GM12878 (cell line): Measurements from ENCODE around the gene PLCXD1. TPM values are rescaled to one million over a fixed set of nuclear protein-coding genes. Genes with fewer than 3 reads are reported as not detected.

Experiments used
- ATAC-seq: fragments of 200-7000 bp; cut with Tn5 transposase; 3 replicates; pipeline ENCODE4 v1.9.1; 2020; ENCODE audit warnings: mild to moderate bottlenecking, moderate library complexity
- BruUV-seq: library from RNA; stranded (reverse); fragments of 400-500 nt; replicated peaks from 2 replicates; lab custom pipeline; 2021; lab: Mats Ljungman, UMichigan
- CTCF ChIA-PET: fragments of 300-600 bp; sonication (Branson Sonifier 250); formaldehyde crosslinking; extraction: SDS; loops from one replicate; lab custom pipeline; 2021; ENCODE audit warnings: inconsistent platforms; lab: Yijun Ruan, JAX
- POLR2A ChIA-PET: fragments of 350-600 bp; formaldehyde crosslinking; extraction: SDS; loops from one replicate; lab custom pipeline; 2021; ENCODE audit warnings: inconsistent platforms; lab: Charles Lee
- RAD21 ChIA-PET: fragments of 300-600 bp; sonication (Branson Sonifier 250); formaldehyde crosslinking; loops from one replicate; lab custom pipeline; 2023; ENCODE audit warnings: antibody characterized with exemption; ENCODE audit not compliant: unreplicated experiment; lab: Charles Lee
- SMC1A ChIA-PET: fragments of 300-600 bp; sonication (Branson Sonifier 250); formaldehyde crosslinking; loops from one replicate; lab custom pipeline; 2023; ENCODE audit not compliant: unreplicated experiment, uncharacterized antibody; lab: Charles Lee
- DNase-seq: peaks from one replicate; pipeline ENCODE4 v3.0.0-alpha.2; 2011; ENCODE audit warnings: low read depth, low spot score
- FAIRE-seq: peaks from 3 replicates; lab custom pipeline; 2011; peaks lifted over from hg19 to GRCh38; lab: Jason Lieb, UNC
- H2AFZ ChIP-seq: 2 replicates; pipeline ENCODE4 v1.6.0; 2011; ENCODE audit warnings: low read depth, low read length, control low read depth; ENCODE audit not compliant: control insufficient read depth
- H3K27ac ChIP-seq: 2 replicates; pipeline ENCODE4 v1.5.1; 2011; ENCODE audit warnings: control low read depth; ENCODE audit not compliant: control insufficient read depth, insufficient read depth
- H3K27me3 ChIP-seq, 2 experiments: replicated peaks in 1 of 2; 2 replicates each; pipeline versions ENCODE4 v1.6.0 to v1.6.1; 2011; ENCODE audit warnings: low read length in 1 of 2; ENCODE audit not compliant: control insufficient read depth in 2 of 2, insufficient read depth in 2 of 2
- H3K36me3 ChIP-seq, 2 experiments: 2 replicates each; pipeline ENCODE4 v1.5.1; 2011; ENCODE audit warnings: low read length in 1 of 2; ENCODE audit not compliant: control insufficient read depth in 2 of 2, insufficient read depth in 2 of 2
- H3K4me1 ChIP-seq: 2 replicates; pipeline ENCODE4 v1.6.1; 2011; ENCODE audit warnings: mild to moderate bottlenecking, low read length, moderate library complexity, mixed read lengths; ENCODE audit not compliant: control insufficient read depth, insufficient read depth
- H3K4me2 ChIP-seq: 2 replicates; pipeline ENCODE4 v1.6.0; 2011; ENCODE audit warnings: control low read depth; ENCODE audit not compliant: control insufficient read depth, insufficient read depth
- H3K4me3 ChIP-seq: fragments of 200-600 bp; sonication (generic); 2 replicates; pipeline ENCODE4 v1.5.1; 2016
- H3K79me2 ChIP-seq: 2 replicates; pipeline ENCODE4 v1.6.0; 2011; ENCODE audit warnings: low read length; ENCODE audit not compliant: control insufficient read depth, insufficient read depth
- H3K9ac ChIP-seq: 2 replicates; pipeline ENCODE4 v1.8.0; 2011; ENCODE audit warnings: low read length, control low read depth, mixed read lengths; ENCODE audit not compliant: control insufficient read depth, insufficient read depth
- H3K9me3 ChIP-seq: replicated peaks from 3 replicates; pipeline ENCODE4 v1.5.1; 2011; ENCODE audit warnings: mild to moderate bottlenecking, low read length; ENCODE audit not compliant: control insufficient read depth, insufficient read depth
- H4K20me1 ChIP-seq: 2 replicates; pipeline ENCODE4 v1.6.0; 2011; ENCODE audit not compliant: control insufficient read depth, insufficient read depth
- BACH1 ChIP-seq: fragments of 450-650 bp; IDR thresholded peaks from 2 replicates; pipeline ENCODE4 v1.6.1; 2017; ENCODE audit warnings: mild to moderate bottlenecking, borderline replicate concordance
- BHLHE40 ChIP-seq, 2 experiments: fragments of 450-650 bp in 1 of 2; IDR thresholded peaks; 2 replicates each; pipeline ENCODE4 v1.6.1; 2011 to 2017; ENCODE audit warnings: low read depth in 2 of 2, borderline replicate concordance in 1 of 2, improper control_type of control experiment in 1 of 2, low read length in 1 of 2, mild to moderate bottlenecking in 1 of 2
- CREB1 ChIP-seq: IDR thresholded peaks from 2 replicates; pipeline ENCODE4 v1.6.1; 2012; ENCODE audit warnings: low read depth, mild to moderate bottlenecking, inconsistent platforms
- DPF2 ChIP-seq: fragments of 450-650 bp; IDR thresholded peaks from 2 replicates; pipeline ENCODE4 v1.6.1; 2017; ENCODE audit warnings: mild to moderate bottlenecking
- FOS ChIP-seq: IDR thresholded peaks from 3 replicates; pipeline ENCODE4 v1.6.1; 2011; ENCODE audit warnings: borderline replicate concordance; ENCODE audit not compliant: insufficient read length; ENCODE audit errors: extremely low read depth
- FOXM1 ChIP-seq: IDR thresholded peaks from 2 replicates; pipeline ENCODE4 v1.6.1; 2012; ENCODE audit warnings: low read depth, mild to moderate bottlenecking, inconsistent platforms, low read length, moderate library complexity
- HDGF ChIP-seq: fragments of 450-650 bp; IDR thresholded peaks from 2 replicates; pipeline ENCODE4 v1.6.1; 2016; ENCODE audit warnings: antibody characterized with exemption
- IRF4 ChIP-seq: IDR thresholded peaks from 2 replicates; pipeline ENCODE4 v1.6.1; 2011; ENCODE audit warnings: low read depth, low read length
- WRNIP1 ChIP-seq: IDR thresholded peaks from 2 replicates; pipeline ENCODE4 v1.6.1; 2011; ENCODE audit warnings: low read depth, low read length, improper control_type of control experiment, borderline replicate concordance
- ZNF622 ChIP-seq: fragments of 450-650 bp; IDR thresholded peaks from 2 replicates; pipeline ENCODE4 v1.6.1; 2017; ENCODE audit warnings: mild to moderate bottlenecking, inconsistent platforms
- ZZZ3 ChIP-seq: IDR thresholded peaks from 2 replicates; pipeline ENCODE4 v1.6.1; 2011; ENCODE audit warnings: low read depth; ENCODE audit not compliant: control insufficient read depth, insufficient read length
- WGBS: methylation state at CpG from one replicate; pipeline ENCODE4 v1.1.6; 2016; ENCODE audit warnings: low lambda C conversion rate; ENCODE audit not compliant: insufficient replicate concordance, insufficient coverage; ENCODE audit errors: missing lambda C conversion rate; 5-methylcytosine and 5-hydroxymethylcytosine counted together
- in situ Hi-C: fragments of 300-500 bp; cut with MboI; formaldehyde crosslinking; loops from 9 replicates; pipeline ENCODE4 v1.14.3; 2018; ENCODE audit warnings: mixed read lengths
- intact Hi-C: fragments of 100-400 bp; cut with micrococcal nuclease; formaldehyde crosslinking; loops from one replicate; pipeline ENCODE4 v1.14.2; 2022; ENCODE audit not compliant: unreplicated experiment
- polyA plus RNA-seq, 11 experiments: library from polyadenylated mRNA; depleted of rRNA in 4 of 11; unstranded in 6 of 11; stranded (reverse) in 5 of 11; fragments of >200 nt; fragmentation: Nextera tagmentation in 4 of 11; fragmentation: Illumina TruSeq in 1 of 11; extraction: Ambion mirVana in 4 of 11; extraction: Trizol in 1 of 11; gene quantifications; 1 replicate in 1 of 11; 2 replicates in 10 of 11; pipeline versions ENCODE4 v1.2.1 to v1.2.3, GENCODE V29; 2011 to 2016; ENCODE audit warnings: inconsistent platforms in 2 of 11, missing spikeins in 2 of 11, low read depth in 1 of 11
- total RNA-seq, 4 experiments: library from RNA; depleted of rRNA in 3 of 4; stranded (reverse); fragments of >200 nt in 3 of 4; fragmentation: Illumina TruSeq in 1 of 4; extraction: Trizol in 1 of 4; gene quantifications; 2 replicates each; pipeline versions ENCODE4 v1.2.1 to v1.2.3, GENCODE V29; 2013 to 2021
- TF ChIP-seq, protein P1 (sequence below): IDR thresholded peaks from 2 replicates; pipeline ENCODE4 v1.6.1; 2011; ENCODE audit warnings: low read depth, mild to moderate bottlenecking, low read length, moderate library complexity, borderline replicate concordance; ENCODE audit errors: extremely low read depth
- TF ChIP-seq, protein P2 (sequence below): fragments of 450-650 bp; IDR thresholded peaks from 2 replicates; pipeline ENCODE4 v1.6.1; 2016; ENCODE audit warnings: mild to moderate bottlenecking, moderate library complexity, borderline replicate concordance
- TF ChIP-seq, protein P3 (sequence below): fragments of 450-650 bp; IDR thresholded peaks from 2 replicates; pipeline ENCODE4 v1.6.1; 2017; ENCODE audit warnings: low read depth, mild to moderate bottlenecking, moderate library complexity

PLCXD1 gene
- total and polyA plus RNA-seq, 10 of the 15 experiments (the other 5 are each of a cell fraction or from before 2014, with no cell fraction given), result 2.4 to 49.7 (median 18.0) TPM

DNA sequence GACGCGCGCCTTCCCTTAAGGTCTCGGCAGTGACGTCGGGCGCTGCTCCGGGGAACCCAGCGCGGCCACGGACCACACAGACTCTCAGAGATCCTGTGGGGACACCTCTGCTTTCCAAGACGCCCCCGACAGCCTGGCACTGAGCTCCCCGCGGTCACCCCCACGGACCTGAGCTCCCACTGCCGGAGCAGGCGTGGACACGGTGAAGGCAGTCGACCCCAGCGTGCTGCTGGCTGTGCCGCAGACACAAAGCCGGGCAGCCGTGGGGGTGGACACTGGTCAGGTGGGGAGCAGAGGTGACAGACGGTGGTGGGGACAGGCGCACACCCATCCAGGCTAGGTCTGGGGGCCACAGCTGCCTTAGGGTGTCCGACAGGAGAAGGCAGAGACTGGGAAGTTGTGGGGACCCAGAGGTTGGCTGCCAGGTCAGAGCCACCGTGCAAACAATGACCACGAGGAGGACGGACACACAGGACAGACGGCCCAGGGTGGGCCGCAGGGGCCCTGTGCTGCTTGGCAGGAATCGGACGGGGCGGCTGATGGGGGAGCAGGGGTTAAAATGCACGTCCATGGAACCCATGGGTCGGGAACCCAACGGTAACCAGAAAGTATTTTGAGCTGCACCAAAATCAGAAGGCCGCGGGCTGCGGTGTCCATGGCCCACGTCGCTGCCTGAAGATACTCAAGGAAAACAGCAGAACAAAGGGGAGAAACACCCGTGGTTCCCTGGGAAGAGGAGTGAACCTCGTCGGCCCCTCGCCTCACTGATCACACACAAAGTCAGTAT is 54.0 kb downstream of the PLCXD1 start:
- ChIA-PET RAD21 (no interaction called here), SMC1A (no interaction called here), POLR2A (no interaction called here), CTCF (no interaction called here)
- Histone ChIP-seq H3K4me1 (no peaks in the 10 kb centered on the region), H2AFZ (no peak overlapping the region), H3K4me2 (no peak overlapping the region), H3K4me3 (no peak overlapping the region), H3K9ac (no peak overlapping the region), H3K27me3 (no peaks in the 10 kb centered on the region), H3K27ac (no peak overlapping the region), H3K79me2 (no peaks in the 10 kb centered on the region), H4K20me1 (no peaks in the 10 kb centered on the region), H3K36me3 (no peaks in the 10 kb centered on the region)
- ATAC-seq, result no peak
- intact Hi-C loops, result no loop called here
- in situ Hi-C loops, result no loop called here
- BruUV-seq, result no TSS peak
- no peak for DNase-seq
- 95% methylated on average over 39 of the region's 47 CpGs for WGBS
- FAIRE-seq, result no peak
- TF ChIP-seq, protein P1, sequence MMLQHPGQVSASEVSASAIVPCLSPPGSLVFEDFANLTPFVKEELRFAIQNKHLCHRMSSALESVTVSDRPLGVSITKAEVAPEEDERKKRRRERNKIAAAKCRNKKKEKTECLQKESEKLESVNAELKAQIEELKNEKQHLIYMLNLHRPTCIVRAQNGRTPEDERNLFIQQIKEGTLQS, result no peak
- TF ChIP-seq ZNF622 (no peak), CREB1 (no peak), BHLHE40 (IDR thresholded peaks at IDR 0.05; ENCODE audit: borderline replicate concordance in 1 of 2, low read depth in 2 of 2, low read length in 1 of 2) (no peak), IRF4 (no peak), ZZZ3 (no peak), WRNIP1 (no peak), DPF2 (no peak), FOS (no peak), FOXM1 (no peak), HDGF (no peak), BACH1 (no peak)
- TF ChIP-seq, protein P2, sequence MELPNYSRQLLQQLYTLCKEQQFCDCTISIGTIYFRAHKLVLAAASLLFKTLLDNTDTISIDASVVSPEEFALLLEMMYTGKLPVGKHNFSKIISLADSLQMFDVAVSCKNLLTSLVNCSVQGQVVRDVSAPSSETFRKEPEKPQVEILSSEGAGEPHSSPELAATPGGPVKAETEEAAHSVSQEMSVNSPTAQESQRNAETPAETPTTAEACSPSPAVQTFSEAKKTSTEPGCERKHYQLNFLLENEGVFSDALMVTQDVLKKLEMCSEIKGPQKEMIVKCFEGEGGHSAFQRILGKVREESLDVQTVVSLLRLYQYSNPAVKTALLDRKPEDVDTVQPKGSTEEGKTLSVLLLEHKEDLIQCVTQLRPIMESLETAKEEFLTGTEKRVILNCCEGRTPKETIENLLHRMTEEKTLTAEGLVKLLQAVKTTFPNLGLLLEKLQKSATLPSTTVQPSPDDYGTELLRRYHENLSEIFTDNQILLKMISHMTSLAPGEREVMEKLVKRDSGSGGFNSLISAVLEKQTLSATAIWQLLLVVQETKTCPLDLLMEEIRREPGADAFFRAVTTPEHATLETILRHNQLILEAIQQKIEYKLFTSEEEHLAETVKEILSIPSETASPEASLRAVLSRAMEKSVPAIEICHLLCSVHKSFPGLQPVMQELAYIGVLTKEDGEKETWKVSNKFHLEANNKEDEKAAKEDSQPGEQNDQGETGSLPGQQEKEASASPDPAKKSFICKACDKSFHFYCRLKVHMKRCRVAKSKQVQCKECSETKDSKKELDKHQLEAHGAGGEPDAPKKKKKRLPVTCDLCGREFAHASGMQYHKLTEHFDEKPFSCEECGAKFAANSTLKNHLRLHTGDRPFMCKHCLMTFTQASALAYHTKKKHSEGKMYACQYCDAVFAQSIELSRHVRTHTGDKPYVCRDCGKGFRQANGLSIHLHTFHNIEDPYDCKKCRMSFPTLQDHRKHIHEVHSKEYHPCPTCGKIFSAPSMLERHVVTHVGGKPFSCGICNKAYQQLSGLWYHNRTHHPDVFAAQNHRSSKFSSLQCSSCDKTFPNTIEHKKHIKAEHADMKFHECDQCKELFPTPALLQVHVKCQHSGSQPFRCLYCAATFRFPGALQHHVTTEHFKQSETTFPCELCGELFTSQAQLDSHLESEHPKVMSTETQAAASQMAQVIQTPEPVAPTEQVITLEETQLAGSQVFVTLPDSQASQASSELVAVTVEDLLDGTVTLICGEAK, result no peak
- TF ChIP-seq, protein P3, sequence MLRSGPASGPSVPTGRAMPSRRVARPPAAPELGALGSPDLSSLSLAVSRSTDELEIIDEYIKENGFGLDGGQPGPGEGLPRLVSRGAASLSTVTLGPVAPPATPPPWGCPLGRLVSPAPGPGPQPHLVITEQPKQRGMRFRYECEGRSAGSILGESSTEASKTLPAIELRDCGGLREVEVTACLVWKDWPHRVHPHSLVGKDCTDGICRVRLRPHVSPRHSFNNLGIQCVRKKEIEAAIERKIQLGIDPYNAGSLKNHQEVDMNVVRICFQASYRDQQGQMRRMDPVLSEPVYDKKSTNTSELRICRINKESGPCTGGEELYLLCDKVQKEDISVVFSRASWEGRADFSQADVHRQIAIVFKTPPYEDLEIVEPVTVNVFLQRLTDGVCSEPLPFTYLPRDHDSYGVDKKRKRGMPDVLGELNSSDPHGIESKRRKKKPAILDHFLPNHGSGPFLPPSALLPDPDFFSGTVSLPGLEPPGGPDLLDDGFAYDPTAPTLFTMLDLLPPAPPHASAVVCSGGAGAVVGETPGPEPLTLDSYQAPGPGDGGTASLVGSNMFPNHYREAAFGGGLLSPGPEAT, result no peak
- TF ChIP-seq, all 136 proteins: peak for 0
- H3K9me3 ChIP-seq, result no peaks in the 10 kb centered on the region; the same call in 1 of the 3 replicates
